A172 (cell line): Measurements from ENCODE around the gene PITHD1. TPM values are rescaled to one million over a fixed set of nuclear protein-coding genes. Genes with fewer than 3 reads are reported as not detected.
"Not testable (repeated sequence)": the region's sequence is repeated elsewhere in the genome, so short reads cannot be mapped to it uniquely, and the experiment has no call there.

Experiments used
- DNase-seq: peaks from one replicate; pipeline ENCODE4 v3.0.0-alpha.2; 2015; ENCODE audit warnings: low spot score
- total RNA-seq: library from RNA; depleted of rRNA; stranded (reverse); fragments of >200 nt; shearing (Covaris generic); gene quantifications from 2 replicates; pipeline ENCODE4 v1.2.3, GENCODE V29; 2014; rRNA removed

The PITHD1 gene, protein sequence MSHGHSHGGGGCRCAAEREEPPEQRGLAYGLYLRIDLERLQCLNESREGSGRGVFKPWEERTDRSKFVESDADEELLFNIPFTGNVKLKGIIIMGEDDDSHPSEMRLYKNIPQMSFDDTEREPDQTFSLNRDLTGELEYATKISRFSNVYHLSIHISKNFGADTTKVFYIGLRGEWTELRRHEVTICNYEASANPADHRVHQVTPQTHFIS
- 47.9 and 73.3 TPM in 2 replicates for total RNA-seq

DNA sequence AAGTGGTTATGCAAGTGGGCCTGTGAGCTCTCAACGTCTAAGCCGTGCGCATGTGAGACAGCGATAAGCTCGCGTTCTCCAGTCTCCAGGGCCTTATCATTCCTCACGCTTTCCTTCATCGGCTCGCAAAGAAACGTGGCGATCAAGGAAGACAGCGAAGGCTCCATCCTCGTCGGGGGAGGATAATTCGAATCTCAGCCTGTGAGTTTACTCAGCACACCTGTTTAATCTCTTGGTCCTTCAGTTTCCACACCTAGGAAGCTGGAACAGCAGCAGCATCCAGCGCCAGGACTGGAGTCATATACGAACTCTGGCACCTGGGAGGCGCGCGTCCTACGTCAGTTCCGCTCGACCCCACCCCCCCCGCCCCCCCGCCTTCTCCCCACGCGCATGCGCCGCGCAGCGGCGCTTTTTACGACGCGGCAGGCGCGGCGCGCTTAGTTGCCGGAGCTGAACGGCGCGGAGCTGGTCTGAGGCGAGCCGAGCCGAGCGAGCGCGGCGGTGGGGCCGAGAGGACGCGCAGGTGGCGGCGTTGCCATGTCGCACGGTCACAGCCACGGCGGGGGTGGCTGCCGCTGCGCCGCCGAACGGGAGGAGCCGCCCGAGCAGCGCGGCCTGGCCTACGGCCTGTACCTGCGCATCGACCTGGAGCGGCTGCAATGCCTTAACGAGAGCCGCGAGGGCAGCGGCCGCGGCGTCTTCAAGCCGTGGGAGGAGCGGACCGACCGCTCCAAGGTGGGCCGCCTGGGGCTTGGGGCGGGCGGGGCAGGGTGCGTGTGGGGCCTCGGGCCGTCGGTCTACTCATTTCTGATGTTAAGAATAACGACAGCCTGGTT is at the start of gene PITHD1:
PITHD1 (plus strand) TSS at position 440 of the 836 bp plus-strand sequence; CDS start at position 538, 98 bp downstream.
- DNase-seq = peak; percentile 53

DNA sequence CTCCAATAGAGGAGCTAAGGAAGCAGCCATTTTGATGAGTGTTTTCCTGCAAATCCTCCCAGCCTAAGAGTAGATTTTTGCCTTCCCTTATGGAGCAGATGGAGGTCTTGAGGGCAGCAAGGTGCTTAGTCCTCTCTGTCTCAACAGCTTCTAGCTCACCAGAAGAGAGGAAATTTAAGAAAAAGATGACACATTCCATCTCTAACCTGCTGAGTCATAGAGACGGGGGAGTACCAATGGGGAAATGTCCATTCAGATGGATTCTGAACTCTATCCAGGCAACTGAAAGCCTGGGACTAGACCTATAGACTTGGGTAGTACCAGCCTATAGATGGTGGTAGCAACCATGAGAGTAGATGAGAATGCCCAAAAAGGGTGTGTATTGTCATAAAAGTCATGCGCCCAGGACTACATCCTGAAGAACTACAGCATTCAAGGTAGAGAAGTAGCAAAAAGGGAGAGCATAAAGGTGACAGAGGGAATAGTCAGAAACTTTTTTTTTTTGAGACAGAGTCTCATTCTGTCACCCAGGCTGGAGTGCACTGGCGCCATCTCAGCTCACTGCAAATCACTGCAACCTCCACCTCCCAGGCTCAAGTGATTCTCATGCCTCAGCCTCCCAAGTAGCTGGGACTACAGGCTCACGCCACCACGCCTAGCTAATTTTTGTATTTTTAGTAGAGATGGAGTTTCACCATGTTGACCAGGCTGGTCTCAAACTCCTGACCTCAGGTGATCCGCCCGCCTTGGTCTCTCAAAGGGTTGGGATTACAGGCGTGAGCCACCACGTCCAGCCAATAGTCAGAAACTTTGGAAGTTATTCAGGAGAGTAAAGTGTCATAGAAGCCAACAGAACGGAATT is 45.6 kb upstream of the PITHD1 start:
- no peak for DNase-seq

DNA sequence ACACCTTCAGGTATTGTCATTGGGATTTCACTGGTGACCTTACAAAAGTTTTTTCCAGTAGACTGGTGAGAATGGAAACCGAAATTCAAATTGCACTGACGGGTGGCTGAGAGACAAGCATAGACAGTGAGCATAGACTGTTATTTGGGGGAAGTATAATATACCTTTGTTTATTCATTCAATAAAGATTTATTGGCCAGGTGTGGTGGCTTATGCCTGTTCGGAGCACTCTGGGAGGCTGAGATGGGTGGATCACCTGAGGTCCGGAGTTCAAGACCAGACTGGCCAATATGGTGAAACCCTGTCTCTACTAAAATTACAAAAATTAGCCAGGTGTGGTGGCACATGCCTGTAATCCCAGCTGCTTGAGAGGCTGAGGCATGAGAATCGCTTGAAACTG is 44.9 kb upstream of the PITHD1 start:
- DNase-seq = not testable (repeated sequence)

DNA sequence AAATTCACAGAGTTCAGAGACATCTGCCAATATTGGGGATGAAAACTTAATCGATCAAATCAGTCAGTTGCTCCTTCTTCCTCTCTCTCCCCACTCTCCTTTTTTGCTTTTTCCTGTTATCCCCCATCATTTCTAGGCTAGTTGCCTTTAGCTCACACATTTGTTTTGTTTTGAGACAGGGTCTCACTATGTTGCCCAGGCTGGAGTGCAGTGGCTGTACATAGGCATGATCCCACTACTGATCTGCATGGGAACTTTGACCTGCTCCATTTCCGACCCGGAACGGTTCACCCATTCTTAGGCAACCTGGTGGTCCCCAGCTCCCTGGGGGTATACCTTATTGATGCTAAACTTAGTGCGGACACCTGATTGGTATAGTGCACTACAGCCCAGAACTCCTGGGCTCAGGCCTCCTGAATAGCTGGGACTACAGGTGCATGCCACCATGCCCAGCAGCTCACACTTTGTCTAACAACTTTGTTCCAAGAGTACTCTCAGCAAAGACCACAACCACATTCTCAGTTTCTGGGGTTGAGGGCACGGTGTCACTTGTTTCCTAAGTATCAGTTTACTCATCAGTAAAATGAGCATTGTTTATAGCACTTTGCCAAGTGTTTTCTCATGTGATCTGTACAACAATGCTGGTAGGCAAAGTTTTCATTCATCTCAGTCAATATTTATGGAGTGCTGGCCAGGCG is 41.6 kb upstream of the PITHD1 start:
- no peak for DNase-seq

DNA sequence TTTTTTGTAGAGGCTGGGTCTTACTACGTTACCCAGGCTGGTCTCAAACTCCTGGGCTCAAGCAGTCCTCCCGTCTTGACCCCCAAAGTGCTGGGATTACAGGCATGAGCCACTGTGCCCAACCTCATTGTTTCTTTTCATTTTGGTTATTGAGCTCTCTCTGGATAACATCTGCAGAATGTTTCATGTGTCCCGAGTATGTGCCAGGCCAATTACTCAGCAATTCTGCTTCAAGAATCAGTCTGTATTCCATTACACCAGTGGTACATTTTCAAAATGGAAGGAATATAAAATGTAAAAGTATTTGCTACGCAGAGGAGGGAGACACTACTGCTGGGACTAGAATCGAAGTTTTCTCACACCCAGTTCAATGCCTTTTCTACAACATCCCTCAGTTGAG is 36.6 kb upstream of the PITHD1 start:
- DNase-seq = no peak

DNA sequence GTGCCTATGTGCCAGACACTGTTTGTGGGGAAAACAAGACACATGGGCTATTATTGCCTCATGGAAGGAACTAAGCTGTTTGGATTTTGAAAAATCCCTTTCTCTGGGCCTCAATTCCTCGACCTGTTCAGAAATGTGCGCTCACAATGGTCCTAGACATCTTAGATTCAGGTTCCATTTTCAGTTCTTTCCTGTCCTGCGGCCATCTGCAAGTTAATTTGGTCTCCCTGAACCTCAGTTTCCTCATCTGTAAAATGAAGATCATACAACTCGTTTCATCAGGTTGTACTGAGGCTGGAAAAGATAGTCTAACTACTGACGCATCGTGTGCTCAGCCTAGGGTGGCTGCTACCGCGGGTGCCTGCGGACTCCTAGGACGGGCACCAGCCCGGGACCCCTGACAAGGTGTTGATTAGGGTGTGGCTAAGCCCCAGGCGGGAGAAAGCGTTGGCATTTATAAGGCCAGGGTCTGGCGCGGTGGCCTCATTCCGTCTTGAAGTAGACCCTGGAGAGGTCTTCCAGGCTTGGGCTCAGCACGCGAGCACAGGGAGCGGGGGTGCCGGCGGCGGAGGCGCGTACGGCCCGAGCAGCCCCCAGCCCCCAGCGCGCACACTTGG is 35.4 kb upstream of the PITHD1 start:
- no peak for DNase-seq

DNA sequence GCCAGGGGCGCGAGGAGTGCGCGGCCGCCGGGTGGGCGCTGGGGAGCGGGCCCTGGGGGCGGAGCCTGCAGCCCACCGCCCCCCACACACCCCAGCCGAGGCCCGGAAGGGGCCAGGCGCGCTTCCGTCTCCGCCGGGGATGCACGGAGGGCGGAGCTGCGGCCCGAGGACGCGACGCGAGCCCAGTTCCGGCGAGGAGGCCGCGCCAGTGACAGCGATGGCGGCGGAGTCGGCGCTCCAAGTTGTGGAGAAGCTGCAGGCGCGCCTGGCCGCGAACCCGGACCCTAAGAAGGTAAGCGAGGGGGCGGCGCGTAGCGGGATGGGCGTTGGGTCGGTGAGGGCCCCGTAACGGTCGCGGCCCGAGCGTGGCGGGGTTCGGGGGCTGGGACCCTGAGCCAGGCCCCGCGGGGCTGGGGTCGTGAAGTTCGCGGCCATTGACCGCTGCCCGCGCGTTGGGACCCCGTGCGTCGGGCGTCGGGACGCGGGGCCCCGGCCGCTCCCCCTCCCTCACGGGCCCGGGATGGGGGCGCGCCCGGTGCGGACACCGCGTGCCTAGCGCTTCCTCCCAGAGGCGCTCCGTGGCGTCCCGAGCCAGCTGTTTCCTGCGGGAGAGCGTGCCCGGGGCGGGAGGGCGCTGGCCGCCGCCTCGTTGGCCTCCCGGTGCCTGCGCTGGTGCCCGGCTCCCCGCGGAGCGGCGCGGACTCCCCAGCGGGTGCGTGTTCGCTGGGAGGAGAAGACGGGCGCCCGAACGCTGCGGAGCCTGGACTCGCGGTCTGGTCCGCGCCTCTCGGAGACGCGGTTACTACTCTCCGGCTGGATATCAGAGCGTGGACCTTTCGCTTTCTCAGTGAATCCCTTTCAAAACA is 34.7 kb upstream of the PITHD1 start, which contains the start of gene ELOA:
ELOA (plus strand) TSS at position 185 of the 866 bp plus-strand sequence; CDS start at position 218, 33 bp downstream.
- no peak for DNase-seq

DNA sequence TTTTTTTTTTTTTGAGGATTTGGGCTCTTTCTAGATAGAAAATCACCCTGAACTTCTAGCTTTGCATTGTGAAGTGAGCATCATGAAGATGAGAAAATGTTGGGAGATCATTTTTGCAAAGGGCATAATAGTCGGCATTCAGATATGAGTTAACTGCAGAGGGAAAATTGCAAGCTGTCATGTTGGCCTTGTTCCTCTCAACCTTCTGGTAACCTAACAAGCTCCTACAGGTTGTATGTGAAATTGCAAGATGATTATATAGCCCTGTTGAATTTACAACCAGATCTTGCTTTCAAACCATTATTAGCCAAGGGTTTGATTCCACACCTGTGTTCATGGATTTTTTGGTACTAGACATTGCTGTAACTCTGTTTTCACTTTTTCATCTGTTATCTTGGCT is 32.7 kb upstream of the PITHD1 start:
- DNase-seq = no peak

DNA sequence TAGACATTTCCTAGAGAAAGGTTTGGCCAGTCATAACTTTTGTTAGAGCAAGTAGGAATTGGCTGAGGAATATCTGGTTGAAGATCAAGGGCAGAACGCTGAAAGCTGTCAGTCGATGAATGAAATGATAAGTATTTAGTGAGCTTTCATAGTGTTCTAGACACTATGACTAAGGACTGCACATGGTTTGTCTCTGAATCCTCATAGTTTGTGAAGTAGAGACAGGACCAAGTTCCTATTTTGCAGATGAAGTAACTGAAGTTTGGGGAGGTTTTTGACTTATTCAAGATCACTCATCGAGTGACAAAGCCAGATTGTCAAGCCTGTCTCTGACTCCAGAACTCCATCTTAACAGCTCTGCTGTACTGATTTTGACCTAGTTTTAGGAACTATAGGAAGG is 30.2 kb upstream of the PITHD1 start:
- DNase-seq = no peak

DNA sequence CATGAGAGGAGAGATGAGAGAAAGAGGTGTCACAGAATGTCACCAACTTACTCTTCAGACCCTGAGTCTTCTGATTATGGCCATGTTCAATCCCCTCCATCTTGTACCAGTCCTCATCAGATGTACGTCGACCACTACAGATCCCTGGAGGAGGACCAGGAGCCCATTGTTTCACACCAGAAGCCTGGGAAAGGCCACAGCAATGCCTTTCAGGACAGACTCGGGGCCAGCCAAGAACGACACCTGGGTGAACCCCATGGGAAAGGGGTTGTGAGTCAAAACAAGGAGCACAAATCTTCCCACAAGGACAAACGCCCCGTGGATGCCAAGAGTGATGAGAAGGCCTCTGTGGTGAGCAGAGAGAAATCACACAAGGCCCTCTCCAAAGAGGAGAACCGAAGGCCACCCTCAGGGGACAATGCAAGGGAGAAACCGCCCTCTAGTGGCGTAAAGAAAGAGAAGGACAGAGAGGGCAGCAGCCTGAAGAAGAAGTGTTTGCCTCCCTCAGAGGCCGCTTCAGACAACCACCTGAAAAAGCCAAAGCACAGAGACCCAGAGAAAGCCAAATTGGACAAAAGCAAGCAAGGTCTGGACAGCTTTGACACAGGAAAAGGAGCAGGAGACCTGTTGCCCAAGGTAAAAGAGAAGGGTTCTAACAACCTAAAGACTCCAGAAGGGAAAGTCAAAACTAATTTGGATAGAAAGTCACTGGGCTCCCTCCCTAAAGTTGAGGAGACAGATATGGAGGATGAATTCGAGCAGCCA is 27.0 kb upstream of the PITHD1 start:
- DNase-seq = no peak

DNA sequence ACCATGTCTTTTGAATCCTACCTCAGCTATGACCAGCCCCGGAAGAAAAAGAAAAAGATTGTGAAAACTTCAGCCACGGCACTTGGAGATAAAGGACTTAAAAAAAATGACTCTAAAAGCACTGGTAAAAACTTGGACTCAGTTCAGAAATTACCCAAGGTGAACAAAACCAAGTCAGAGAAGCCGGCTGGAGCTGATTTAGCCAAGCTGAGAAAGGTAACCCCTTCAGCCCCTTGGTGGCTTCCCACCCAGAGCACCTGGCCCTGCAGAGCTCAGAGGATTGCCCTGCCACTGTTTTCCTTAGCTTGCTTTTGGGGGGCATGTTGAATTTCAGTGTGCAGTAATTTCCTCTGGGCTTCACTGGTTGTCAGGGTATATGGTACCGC is 26.4 kb upstream of the PITHD1 start:
- no peak for DNase-seq

DNA sequence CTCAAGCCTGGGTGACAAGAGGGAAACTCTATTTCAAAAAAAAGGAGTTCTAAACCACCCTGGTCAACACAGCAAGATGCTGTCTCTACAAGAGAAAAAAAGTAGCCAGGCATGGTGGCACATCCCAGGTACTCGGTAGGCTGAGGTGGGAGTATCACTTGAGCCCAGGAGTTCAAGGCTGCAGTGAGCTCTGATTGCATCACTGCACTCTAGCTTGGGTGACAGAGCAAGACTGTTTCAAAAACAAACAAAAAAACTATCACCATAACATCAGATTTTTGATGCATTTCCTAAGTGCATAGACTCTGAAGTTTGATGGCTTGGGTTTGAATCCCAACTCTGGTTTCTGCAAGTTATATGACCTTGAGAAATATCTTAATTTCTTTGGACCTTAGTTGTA is 25.3 kb upstream of the PITHD1 start:
- DNase-seq = no peak

DNA sequence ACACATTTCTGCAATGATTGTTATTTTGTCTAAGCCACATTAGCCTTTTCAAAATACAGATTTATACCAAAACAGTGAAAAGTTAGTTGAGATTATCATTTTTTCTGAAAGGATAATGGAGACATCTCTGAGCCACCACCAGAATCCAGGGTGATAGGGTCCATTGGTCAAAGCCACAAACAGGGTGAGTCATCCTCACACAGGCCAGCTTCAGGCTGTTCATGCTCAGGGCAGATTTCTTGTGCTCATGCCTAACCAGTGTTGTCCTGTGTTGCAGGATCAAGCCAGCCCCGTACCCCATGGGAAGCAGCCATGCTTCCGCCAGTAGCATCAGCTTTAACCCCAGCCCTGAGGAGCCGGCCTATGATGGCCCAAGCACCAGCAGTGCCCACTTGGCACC is 21.5 kb upstream of the PITHD1 start:
- DNase-seq = peak; percentile 51

DNA sequence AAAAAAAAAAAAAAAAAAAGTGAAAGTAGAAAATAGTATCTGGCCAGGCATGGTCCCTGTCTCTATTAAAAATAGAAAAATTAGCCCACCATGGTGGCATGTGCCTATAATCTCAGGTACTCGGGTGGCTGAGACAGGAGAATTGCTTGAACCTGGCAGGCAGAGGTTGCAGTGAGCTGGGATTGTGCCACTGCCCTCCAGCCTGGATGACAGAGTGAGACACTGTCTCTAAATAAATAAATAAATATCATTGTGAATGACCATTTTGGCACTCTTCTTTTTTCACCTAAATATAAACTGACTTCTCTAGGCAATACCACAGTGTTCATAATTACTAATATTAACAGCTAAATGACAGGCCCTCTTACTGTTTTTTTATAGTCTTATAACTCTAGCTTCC is 20.4 kb upstream of the PITHD1 start:
- no peak for DNase-seq

DNA sequence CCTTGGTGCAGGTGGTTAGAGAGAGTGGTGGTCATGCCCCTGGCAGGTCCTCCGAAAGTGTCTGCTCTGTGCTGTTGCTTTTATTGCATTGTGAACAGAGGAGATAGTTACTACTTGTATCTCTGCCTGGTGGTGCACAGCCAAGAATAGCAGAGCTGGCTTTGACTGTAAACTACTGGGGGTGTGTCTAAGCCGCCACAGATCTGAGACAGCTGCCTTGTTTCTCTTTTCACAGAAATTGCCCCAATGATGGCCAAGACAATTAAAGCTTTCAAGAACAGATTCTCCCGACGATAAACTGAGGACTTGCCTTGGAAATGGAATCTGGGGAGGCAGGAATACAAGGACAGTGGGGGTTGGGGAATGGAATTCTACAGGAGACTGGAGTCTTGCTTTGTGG is 18.9 kb upstream of the PITHD1 start:
- DNase-seq = no peak

DNA sequence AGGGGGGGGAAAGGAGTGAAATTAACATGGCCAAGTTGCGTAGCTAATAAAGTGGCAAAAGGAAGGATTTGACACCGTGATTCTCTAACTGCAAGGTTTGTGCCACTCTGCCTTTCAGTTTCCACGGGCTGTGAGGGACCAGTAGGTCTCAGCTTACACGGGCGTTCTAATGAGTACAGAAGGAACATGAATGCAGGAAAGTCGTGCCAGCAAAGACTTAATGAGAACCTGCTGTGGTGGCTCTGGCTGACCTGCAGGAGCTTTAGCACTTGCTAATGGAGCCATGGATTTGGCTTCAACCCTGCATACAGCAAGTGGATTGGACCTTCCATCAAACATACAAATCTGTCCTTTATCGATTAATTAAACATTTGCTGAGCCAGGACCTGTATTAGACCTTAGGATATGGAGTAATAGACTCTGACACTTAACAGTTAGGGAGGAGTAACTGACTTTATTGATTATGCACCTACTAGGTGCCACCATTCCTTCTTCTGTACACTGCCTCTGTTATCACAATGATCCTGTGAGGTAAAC is 15.1 kb upstream of the PITHD1 start:
- DNase-seq = no peak

DNA sequence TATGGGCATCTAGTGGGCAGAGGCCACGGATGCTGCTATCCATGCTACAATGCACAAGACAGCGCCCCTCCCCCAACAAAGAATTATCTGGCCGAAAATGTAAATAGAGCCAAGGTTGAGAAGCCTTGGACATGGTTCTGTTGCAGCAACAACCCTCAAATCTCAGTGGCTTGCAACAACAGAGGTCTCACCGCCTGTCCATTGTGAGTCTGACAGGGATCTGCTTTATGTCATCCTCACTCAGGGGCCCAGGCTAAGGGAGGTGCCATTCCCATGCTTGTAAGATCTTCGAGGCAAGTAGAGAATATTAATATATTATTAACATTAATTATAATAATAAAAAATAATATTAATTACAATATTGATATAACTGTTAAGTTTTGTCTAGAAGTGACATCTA is 9.5 kb upstream of the PITHD1 start:
- no peak for DNase-seq

DNA sequence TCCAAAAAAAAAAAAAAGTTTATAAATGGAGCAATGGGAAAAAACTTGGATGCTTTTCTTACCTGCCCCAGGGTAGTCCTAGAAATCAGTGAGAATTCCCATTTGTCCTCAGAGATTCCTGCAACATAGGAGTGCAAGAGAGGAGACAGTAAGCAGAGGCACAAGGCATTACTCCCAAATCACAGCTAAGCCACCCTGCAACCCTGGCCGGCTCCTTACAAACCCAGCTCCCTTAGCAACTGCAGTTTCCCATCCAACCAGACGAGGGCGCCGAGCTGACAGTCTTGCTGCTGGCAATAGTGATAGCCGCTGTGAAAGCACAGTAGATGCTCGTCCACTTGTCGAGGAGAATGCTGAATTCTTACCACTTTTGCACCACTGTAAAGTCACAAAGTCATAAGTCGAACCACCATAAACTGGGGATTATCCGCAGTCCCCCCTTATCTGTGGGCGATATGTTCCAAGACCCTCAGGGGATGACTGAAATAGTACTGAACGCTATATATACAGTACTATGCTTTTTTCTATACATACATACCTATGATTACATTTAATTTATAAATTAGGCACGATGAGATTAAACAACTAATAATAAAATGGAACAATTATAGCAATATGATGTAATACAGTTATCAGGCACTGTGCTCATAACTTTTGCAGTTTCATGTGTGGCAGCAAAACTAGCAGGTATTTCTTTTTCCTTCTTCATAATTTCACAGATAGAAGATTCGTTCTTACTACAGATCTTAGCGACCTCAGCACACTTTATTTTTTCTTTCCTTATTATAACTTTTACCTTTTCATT is 6.0 kb upstream of the PITHD1 start:
- peak; percentile 58 for DNase-seq
